GM10266 (cell line): ENCODE measurements around the gene SP140L.
"Not testable (repeated sequence)": the region's sequence is repeated elsewhere in the genome, so short reads cannot be mapped to it uniquely, and the experiment has no call there.

Experiments
- DNase-seq: peaks from one replicate; pipeline ENCODE4 v3.0.0; 2012; ENCODE audit errors: extremely low spot score
- CTCF ChIP-seq: IDR thresholded peaks from 2 replicates; pipeline ENCODE4 v1.5.1; 2012; ENCODE audit warnings: mild to moderate bottlenecking, low read depth; ENCODE audit not compliant: control insufficient read depth, insufficient read depth; ENCODE audit errors: missing control alignments

The SP140L gene

GRCh38 chr2:230326453-230327417 lies at the start of gene SP140L:
TSS of gene SP140L (plus strand) at chr2:230327193. CDS start at chr2:230327270, 77 bp downstream.
- no peak for TF ChIP-seq CTCF

GRCh38 chr2:230282936-230283335 lies 44.1 kb upstream of the SP140L start:
- no peak for TF ChIP-seq CTCF
- no peak for DNase-seq

More at GRCh38 chr2:230326453-230327417, at the start of gene SP140L:
- peak; percentile 75 for DNase-seq

GRCh38 chr2:230286048-230286447 lies 40.9 kb upstream of the SP140L start:
- DNase-seq, result no peak
- no peak for TF ChIP-seq CTCF

GRCh38 chr2:230289311-230289710 lies 37.7 kb upstream of the SP140L start:
- DNase-seq, result not testable (repeated sequence)

- TF ChIP-seq CTCF, result no peak
- DNase-seq, result no peak
These were observed 31.8 kb upstream of the SP140L start for GRCh38 chr2:230295192-230295591.

GRCh38 chr2:230296917-230297316 lies 30.1 kb upstream of the SP140L start:
- DNase-seq, result no peak

GRCh38 chr2:230299618-230300017 lies 27.4 kb upstream of the SP140L start:
- DNase-seq, result no peak
- TF ChIP-seq CTCF, result no peak

More at GRCh38 chr2:230296917-230297316, 30.1 kb upstream of the SP140L start:
- TF ChIP-seq CTCF, result no peak
